Germinal center (tissue), 1 donor: ENCODE data around the gene PM20D2.

Source experiments
- DNase-seq: peaks from one replicate; pipeline ENCODE4 v3.0.0; 2012; ENCODE audit warnings: mixed read lengths, low spot score

The PM20D2 gene

DNA sequence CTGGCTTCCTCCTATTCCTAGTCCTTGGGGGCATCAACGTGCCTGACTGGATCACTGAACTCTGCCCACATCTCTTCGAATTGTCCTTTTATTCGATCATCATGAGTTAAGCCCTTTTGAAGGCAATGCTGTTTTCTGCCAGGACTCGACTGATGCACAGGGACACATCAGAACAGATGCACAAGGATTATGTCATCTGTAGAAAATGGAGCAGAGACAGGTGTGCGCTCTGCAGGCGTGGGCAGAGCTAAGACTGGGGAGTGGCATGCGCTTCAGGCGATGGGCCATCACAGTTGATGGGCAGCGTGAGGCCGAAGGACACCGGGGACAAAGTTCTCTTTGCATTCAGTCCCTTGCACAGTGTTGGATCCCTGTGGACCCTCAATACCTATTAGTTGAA, 58.2 kb downstream of the PM20D2 start:
- DNase-seq = no peak

DNA sequence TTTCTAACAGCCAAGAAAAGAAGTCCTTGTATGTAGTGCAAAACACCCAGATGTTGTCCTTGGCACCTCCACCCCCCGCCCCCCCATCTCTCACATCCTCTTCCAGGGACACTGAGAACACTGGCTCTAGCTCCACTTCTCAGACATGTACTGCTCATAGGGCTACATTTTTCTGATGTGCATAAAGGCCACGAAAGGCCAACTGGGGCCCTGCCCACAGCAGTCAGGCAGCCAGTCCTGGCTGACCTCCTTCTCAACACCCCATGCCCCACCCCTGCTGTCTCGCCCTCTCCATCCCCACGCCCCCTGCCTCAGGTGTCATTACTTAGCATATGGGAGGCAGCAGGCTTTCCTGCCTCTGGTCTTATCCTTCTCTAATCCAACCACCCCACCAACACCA, 60.0 kb downstream of the PM20D2 start:
- no peak for DNase-seq

DNA sequence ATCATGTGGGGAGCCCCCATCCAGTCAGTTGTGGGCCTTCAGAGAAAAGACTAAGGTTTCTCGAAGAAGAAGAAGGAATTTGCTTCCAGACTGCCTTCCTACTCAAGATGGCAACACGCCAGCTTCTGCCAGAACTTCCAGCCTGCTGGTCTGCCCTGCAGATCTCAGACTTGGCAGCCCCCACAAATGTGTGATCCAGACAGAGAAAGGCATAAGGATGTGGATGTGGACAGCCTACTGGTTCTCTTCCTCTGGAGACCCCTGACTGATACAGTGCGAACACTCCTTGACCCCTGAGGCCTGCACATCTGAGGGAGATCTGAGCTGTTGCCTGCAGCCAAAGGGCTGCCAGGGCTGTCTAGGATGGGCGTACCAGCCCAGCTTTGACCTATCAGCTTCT, 62.7 kb downstream of the PM20D2 start:
- no peak for DNase-seq

DNA sequence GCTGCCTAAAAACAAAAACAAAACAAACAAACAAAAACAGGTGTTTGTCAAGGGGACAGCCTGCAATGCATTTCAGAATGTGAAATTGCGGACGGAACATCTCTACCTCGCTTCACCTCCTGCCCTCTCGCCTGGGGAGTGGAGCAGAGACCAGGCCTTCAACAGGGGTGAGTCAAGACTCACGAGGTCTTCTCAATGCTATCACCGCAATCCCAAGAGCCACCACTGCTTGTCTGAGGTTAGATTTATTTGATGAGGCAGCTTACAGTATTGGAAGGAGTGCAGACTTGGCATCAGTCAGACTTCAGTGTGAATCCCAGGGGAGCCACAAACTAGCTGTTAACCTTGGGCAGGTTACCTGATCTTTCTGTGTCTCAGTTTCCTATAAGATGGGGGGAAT, 63.6 kb downstream of the PM20D2 start:
- DNase-seq = no peak

DNA sequence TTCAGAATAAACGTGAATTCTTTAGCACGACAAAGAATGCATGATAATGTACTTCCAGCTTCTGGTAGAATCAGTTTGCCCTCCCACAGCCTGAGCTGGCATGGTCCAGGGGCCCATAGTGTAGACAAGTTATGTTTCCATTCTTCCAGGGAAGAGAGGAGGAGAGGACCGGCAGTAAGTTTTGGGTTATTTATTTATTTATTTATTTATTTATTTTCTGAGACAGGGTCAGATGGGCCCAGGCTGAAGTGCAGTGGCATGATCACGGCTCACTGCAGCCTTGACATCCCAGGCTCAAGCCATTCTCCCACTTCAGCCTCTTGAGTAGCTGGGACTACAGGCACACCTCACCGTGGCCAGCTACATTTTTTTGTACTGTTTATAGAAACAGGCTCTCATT, 66.6 kb downstream of the PM20D2 start:
- DNase-seq = no peak

DNA sequence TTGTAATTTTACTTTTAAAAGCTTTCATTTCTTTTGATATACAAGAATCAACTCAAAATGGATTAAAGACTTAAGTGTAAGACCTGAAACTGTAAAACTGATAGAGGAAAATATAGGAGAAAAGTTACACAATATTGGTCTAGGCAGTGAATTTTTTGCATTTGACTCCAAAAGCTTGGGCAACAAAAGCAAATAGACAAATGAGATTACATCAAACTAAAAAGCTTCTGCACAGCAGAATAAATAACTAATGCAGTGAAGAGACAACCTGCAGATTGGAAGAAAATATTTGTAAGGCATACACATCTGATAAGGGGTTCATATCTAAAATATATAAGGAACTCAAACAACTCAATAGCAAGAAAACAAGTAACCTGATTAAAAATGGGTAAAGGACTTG, 68.3 kb downstream of the PM20D2 start:
- no peak for DNase-seq
